Calu3 (cell line): ENCODE measurements around the gene MFSD1. TPM values are rescaled to one million over a fixed set of nuclear protein-coding genes. Genes with fewer than 3 reads are reported as not detected.

Source experiments
- BruUV-seq: library from RNA; stranded (reverse); fragments of 400-500 nt; replicated peaks from 2 replicates; lab custom pipeline; 2021; lab: Mats Ljungman, UMichigan
- CTCF ChIA-PET: fragments of 300-600 bp; sonication (Branson Sonifier 250); formaldehyde crosslinking; loops from one replicate; lab custom pipeline; 2022; ENCODE audit warnings: antibody characterized with exemption; lab: Charles Lee
- DNase-seq: peaks from one replicate; pipeline ENCODE4 v3.0.0; 2022
- H3K27ac Mint-ChIP-seq: one replicate; pipeline ENCODE4 v1.8.0; 2022; ENCODE audit warnings: mixed read lengths; ENCODE audit not compliant: unreplicated experiment
- H3K27me3 Mint-ChIP-seq: one replicate; pipeline ENCODE4 v1.8.0; 2022; ENCODE audit warnings: mixed read lengths; ENCODE audit not compliant: unreplicated experiment
- H3K36me3 Mint-ChIP-seq: one replicate; pipeline ENCODE4 v1.8.0; 2022; ENCODE audit warnings: mild to moderate bottlenecking, moderate library complexity, mixed read lengths; ENCODE audit not compliant: insufficient read depth, unreplicated experiment
- H3K4me1 Mint-ChIP-seq: one replicate; pipeline ENCODE4 v1.8.0; 2022; ENCODE audit warnings: mild to moderate bottlenecking, low read depth, mixed read lengths; ENCODE audit not compliant: unreplicated experiment
- H3K4me3 Mint-ChIP-seq: one replicate; pipeline ENCODE4 v1.8.0; 2022; ENCODE audit warnings: mild to moderate bottlenecking, low read depth, moderate library complexity, mixed read lengths; ENCODE audit not compliant: unreplicated experiment
- H3K9me3 Mint-ChIP-seq: one replicate; pipeline ENCODE4 v1.8.0; 2022; ENCODE audit warnings: low read depth, mixed read lengths; ENCODE audit not compliant: unreplicated experiment
- intact Hi-C: fragments of 100-400 bp; cut with micrococcal nuclease; formaldehyde crosslinking; loops from one replicate; pipeline ENCODE4 v1.10.0; 2022; ENCODE audit not compliant: unreplicated experiment
- total RNA-seq: library from RNA; stranded (reverse); gene quantifications from 2 replicates; pipeline ENCODE4 v1.2.3, GENCODE V29; 2022
- TF ChIP-seq, protein P1 (sequence below): fragments of 200-600 bp; IDR thresholded peaks from one replicate; pipeline ENCODE4 v1.8.0; 2022; ENCODE audit warnings: antibody characterized with exemption; ENCODE audit not compliant: unreplicated experiment

The MFSD1 gene
- total RNA-seq, 1 experiment from 2014 or later: 95.8 TPM

DNA sequence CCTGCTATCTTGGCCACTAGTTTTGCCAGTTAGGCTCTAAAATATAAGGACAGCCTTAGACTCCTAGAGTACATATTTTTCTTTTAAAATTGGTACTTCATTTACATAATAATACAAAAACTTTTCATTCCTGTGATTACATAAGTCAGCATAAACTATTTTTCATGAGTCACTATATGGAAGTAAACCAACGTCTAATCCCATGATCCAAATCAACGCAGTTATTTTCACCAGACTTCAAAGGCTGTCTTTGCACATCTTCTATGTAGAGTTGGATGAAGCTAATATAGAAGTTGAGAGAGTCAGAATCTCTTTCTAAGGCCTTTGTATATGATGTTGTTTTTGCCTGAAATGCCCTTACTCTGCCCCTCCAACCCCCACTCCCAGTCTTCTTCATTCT, 7.6 kb upstream of the MFSD1 start:
- intact Hi-C loops: loop anchor here (2.0 kb wide), 1 partner anchor 467 kb away; no protein-coding TSS in a partner anchor
- no TSS peak for BruUV-seq
- H3K4me3 Mint-ChIP-seq: no peak overlapping the region
- H3K9me3 Mint-ChIP-seq: peaks cover 2% of the 10 kb centered on the region
- H3K27me3 Mint-ChIP-seq: no peaks in the 10 kb centered on the region
- TF ChIP-seq, protein P1, sequence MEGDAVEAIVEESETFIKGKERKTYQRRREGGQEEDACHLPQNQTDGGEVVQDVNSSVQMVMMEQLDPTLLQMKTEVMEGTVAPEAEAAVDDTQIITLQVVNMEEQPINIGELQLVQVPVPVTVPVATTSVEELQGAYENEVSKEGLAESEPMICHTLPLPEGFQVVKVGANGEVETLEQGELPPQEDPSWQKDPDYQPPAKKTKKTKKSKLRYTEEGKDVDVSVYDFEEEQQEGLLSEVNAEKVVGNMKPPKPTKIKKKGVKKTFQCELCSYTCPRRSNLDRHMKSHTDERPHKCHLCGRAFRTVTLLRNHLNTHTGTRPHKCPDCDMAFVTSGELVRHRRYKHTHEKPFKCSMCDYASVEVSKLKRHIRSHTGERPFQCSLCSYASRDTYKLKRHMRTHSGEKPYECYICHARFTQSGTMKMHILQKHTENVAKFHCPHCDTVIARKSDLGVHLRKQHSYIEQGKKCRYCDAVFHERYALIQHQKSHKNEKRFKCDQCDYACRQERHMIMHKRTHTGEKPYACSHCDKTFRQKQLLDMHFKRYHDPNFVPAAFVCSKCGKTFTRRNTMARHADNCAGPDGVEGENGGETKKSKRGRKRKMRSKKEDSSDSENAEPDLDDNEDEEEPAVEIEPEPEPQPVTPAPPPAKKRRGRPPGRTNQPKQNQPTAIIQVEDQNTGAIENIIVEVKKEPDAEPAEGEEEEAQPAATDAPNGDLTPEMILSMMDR: no peak
- DNase-seq: no peak
- H3K4me1 Mint-ChIP-seq: peaks cover 48% of the 10 kb centered on the region
- H3K36me3 Mint-ChIP-seq: peaks cover 17% of the 10 kb centered on the region
- no peak overlapping the region for H3K27ac Mint-ChIP-seq
- CTCF ChIA-PET: interaction anchor here (0.6 to 1.9 kb wide), 2 partner anchors 66 to 989 kb away, joined by 6 to 16 read pairs; no protein-coding TSS in a partner anchor

DNA sequence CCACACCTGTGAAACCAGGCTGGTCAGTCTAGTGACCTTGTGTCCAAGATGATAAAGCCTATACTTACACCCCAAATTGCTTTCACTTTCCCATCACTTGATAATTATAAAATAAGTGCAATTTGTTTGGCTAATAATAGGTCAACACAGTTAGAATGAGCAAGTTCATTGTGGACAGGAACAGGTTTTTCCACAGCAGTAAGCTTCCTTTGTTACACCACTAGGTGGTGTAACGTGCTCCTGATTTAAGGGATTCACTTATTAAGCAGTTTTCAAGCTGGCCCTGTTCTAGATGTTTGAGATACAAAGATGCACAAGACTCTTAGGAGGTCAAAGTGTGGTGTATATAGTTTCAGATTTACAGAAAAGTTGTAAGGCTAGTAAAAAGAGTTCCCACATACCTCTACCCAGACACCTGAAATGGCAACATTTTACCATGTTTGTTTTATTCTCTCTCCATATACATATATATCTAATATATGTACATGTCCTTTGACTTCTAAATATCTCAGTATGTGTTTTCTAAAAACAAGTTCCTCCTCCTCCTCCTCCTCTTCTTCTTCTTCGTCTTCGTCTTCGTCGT, 6.8 kb upstream of the MFSD1 start:
- BruUV-seq: no TSS peak
- Mint-ChIP-seq H3K4me3 (no peak overlapping the region), H3K27me3 (no peaks in the 10 kb centered on the region), H3K4me1 (peaks cover 39% of the 10 kb centered on the region), H3K36me3 (peaks cover 10% of the 10 kb centered on the region), H3K9me3 (peaks cover 2% of the 10 kb centered on the region), H3K27ac (no peak overlapping the region)
- peak; percentile 45 for DNase-seq
- TF ChIP-seq, protein P1: peak; percentile 79
- intact Hi-C loops: loop anchor here (2.0 kb wide), 1 partner anchor 466 kb away; no protein-coding TSS in a partner anchor
- CTCF ChIA-PET: interaction anchor here (0.7 to 1.9 kb wide), 11 partner anchors 18 to 465 kb away, joined by 3 to 16 read pairs (median 4); partner anchors contain the start of gene LXN

- Mint-ChIP-seq H3K9me3 (no peaks in the 10 kb centered on the region), H3K4me3 (peak overlapping the region; percentile 78), H3K27ac (peak overlapping the region; percentile 82), H3K36me3 (peaks cover 20% of the 10 kb centered on the region), H3K27me3 (no peaks in the 10 kb centered on the region), H3K4me1 (peaks cover 34% of the 10 kb centered on the region)
- TF ChIP-seq, protein P1: no peak
- no TSS peak for BruUV-seq
- intact Hi-C loops: no loop called here
- DNase-seq: no peak
- CTCF ChIA-PET: interaction anchor here (1.0 to 2.4 kb wide), 6 partner anchors 10 to 459 kb away, joined by 3 to 13 read pairs (median 5); partner anchors contain the start of genes GFM1 and LXN
Observed at GRCh38 chr3:158801201-158801600, 653 bp upstream of the MFSD1 start.

DNA sequence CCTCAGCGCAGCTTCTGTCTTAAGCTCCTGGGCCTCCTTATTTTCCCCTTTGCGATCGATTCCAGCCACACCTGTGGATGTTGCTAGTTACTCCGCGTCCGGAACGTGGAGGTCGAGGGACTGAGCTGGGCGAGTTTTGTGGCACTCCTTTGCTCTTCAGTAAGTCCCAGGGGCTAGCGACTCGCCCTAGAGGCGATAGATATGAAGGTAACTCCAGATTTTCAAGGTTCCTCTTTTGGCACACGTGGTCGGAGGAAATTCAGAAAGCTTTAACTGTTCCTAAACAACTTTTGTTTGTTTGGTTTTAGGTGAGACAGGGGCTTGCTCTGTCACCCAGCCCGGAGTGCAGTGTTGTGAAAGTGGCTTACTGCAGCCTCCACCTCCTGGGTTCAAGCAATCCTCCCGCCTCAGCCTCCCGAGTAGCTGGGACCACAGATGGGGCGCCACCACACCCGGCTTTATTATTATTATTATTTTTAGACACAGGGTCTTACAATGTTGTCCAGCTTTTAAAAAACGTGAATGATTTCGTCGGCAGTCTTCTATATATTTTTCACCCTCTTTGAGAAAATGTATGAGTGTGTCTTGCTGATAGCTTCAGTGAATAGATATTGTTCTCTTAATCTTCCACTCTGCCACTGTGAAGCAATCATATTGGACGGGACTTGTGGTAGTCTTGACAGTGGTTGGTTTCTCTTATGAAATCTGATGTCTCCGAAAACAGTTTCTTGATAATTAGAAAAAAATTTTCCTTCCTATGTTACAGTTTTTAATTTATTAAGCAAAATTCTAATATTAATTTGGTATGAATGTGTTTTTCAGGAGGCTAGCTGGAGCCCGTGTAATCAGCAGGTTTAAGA, 785 bp downstream of the MFSD1 start:
- TF ChIP-seq, protein P1: no peak
- H3K27me3 Mint-ChIP-seq: no peaks in the 10 kb centered on the region
- peak overlapping the region; percentile 78 for H3K4me3 Mint-ChIP-seq
- DNase-seq: no peak
- H3K4me1 Mint-ChIP-seq: peaks cover 28% of the 10 kb centered on the region
- peaks cover 20% of the 10 kb centered on the region for H3K36me3 Mint-ChIP-seq
- BruUV-seq: no TSS peak
- H3K9me3 Mint-ChIP-seq: no peaks in the 10 kb centered on the region
- CTCF ChIA-PET: interaction anchor here (1.2 to 2.4 kb wide), 4 partner anchors 11 to 458 kb away, joined by 4 to 13 read pairs (median 6); partner anchors contain the start of gene LXN
- intact Hi-C loops: no loop called here
- H3K27ac Mint-ChIP-seq: peak overlapping the region; percentile 82
